ENCODE data around the gene STH.

The STH gene

DNA sequence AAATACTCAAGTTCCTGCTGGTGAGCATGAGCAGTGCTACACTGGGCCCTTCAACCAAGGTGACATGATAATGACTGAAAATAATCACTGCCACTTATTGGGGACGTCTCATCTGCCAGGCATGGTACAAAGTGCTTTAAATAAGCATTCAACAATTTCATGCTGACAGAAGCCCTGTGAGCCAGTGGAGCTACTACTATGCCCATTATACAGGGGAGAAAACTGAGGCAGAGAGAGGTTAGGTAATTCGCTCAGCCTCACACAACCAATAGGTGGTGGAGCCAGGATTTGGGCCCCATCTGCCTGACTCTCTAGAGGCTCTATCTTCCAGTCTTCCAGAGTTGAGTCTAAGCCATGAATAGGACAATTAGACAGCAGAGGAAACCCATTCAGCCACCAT, 30.3 kb upstream of the STH start:
- no peak for DNase-seq

DNA sequence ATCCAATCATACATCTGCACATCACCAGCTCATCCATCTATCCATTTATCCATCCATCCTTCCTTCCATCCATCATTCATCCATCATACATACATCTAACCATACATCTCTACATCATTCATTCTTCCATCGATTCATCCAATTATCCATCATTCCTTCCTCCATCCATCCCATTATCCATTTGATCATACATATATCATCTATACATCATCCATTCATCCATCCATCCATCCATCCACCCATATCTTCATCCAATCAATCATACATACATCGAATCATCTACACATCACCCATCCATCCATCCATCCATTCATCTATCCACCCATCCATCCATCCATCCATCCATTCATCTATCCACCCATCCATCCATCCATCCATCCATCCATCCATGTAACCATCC, 29.3 kb upstream of the STH start:
- DNase-seq = no peak

DNA sequence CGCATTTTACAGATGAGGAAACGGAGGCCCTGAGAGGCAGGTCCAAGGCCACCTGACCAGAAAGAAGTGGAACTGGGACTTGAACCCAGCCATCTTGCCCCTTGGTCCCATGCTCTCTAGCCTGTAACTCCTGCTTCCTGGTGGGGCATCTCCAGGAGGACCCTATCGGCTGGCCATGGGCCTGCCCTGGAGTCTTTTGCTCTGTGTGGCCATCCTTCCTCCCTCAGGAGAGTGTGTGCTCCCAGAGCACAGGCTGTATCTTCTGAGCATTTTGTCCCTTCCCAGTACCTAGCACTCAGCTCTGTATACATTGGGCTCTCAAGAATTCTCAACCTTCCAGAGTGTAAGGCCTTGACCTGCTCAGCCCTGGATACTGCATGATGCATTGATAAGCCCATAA, 28.4 kb upstream of the STH start:
- DNase-seq = no peak

DNA sequence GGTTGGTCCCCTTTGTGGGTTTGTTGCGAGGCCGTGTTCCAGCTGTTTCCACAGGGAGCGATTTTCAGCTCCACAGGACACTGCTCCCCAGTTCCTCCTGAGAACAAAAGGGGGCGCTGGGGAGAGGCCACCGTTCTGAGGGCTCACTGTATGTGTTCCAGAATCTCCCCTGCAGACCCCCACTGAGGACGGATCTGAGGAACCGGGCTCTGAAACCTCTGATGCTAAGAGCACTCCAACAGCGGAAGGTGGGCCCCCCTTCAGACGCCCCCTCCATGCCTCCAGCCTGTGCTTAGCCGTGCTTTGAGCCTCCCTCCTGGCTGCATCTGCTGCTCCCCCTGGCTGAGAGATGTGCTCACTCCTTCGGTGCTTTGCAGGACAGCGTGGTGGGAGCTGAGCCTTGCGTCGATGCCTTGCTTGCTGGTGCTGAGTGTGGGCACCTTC, 27.3 kb upstream of the STH start:
- no peak for DNase-seq

DNA sequence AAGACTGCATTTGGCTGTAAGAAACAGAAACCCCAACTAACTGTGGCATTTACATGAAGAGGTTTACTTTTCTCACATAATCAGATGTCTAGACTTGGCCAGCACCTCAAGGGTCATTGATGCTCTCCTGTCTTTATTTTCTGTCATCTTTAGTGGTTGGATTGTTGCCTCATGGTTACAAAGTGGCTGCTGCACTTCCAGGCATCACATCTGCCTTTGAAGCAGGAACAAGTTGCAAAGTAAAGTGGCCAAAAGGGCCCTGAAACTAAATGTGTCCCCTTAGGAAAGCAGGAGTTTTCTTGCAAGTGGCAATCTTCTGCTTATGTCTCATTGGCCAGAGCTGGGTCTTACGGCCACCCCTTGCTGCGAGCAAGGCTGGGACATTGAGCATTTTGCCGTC, 26.5 kb upstream of the STH start:
- no peak for DNase-seq

GRCh38 chr17:45973099-45973780, 25.8 kb upstream of the STH start:
- no peak for DNase-seq

GRCh38 chr17:45973946-45974859, 24.8 kb upstream of the STH start:
- DNase-seq = no peak

- no peak for DNase-seq
Observed at GRCh38 chr17:45974916-45975630, 24.0 kb upstream of the STH start.

- no peak for DNase-seq
Observed at GRCh38 chr17:45975640-45976295, 23.3 kb upstream of the STH start.

DNA sequence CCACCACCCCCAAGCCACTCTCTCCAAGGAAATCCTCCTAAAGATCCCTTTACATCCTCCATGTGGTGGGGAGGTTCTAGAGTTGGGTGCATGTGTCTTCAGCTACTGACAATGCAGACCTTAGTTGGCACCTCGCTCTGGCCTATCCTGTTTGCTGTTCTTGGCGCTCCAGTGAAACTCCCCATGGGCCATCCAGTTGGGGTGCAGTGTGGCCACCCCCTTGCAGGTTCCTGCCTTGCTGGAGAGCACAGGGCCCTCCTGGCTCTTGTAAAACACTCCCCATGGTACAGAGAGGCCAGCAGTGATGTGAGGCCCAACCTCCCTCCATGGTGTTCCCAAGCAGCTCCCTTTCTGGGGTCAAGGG, 22.7 kb upstream of the STH start:
- no peak for DNase-seq

DNA sequence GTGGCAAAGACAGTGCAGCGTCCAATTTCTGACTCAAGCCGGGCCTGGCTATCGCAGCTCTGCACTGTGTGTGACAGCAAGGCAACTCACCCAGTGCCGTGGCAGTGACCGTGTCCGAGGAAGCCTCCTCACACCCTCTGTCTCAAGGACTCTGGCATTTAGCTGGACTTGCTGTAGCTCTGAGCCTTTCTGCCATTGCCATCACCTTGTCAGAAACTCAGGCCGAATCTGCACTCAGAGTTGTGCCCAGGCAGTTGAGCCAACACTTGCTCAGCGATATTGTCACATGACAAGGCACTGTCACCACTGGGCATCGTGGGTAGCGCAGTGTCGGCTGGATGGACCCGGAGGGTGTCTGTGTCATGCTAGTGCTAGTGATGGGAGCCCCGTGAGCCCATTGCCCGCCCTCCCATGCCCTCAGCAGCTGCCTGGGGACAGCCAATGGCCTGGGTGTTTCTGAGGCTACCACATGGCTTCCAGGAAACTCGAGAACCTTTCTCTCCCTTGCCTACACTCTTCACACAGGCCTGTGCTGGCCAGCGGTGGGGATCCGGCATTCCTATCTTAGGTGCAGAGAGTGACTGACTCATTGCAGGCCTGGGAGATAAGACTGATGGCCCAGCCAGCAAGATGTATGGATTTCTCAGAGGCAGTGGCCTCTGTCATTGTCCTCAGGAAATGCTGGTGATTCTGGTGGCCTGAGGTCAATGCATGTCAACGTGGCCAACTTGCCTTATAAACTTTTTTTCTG, 22.1 kb upstream of the STH start:
- no peak for DNase-seq

- no peak for DNase-seq
Observed at GRCh38 chr17:45977506-45977824, 21.6 kb upstream of the STH start.

DNA sequence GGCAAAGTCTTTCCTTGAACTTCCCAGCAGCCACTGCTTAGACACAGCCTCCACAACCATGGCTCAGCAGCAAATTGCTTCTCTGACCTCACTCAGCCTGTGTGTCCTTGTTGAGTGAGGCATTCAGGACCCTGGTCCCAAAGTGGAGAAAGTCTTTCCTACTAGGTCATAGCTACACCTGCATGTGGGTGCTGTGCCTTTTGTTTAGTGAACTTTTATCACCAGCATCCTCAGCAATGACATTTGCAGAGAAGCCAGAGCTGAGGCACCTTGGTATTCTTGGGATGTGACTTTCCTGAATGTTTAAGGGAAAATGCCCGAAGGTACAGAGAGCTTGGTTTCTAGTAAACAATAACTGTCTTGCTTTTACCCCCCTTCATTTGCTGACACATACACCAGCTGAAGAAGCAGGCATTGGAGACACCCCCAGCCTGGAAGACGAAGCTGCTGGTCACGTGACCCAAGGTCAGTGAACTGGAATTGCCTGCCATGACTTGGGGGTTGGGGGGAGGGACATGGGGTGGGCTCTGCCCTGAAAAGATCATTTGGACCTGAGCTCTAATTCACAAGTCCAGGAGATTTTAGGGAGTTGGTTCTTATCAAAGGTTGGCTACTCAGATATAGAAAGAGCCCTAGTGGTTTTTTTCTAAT, 20.9 kb upstream of the STH start:
- DNase-seq = no peak

- no peak for DNase-seq
Observed at GRCh38 chr17:45979137-45979536, 19.9 kb upstream of the STH start.

- no peak for DNase-seq
Observed at GRCh38 chr17:45980855-45981254, 18.2 kb upstream of the STH start.

DNA sequence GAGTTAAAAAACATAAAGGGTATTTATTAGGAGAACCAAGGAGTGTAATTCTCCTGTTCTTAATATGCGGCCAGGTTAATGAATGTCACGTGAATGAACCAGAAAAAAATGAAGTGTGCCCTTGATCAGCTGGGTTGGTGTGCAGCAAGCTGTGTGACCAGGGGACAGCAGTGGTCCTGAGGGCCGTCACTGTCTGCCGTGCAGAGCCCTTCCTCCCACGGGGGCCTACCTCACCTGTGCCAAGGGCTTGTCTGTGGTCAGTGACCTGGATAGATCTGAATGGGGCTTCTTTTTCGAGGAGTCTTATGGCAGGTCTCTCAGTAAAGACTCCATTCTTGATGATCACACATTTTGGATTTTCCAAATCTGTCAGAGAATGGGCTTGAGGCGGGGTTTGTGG, 17.7 kb upstream of the STH start:
- no peak for DNase-seq

- no peak for DNase-seq
Observed at GRCh38 chr17:45982791-45983613, 16.0 kb upstream of the STH start.

DNA sequence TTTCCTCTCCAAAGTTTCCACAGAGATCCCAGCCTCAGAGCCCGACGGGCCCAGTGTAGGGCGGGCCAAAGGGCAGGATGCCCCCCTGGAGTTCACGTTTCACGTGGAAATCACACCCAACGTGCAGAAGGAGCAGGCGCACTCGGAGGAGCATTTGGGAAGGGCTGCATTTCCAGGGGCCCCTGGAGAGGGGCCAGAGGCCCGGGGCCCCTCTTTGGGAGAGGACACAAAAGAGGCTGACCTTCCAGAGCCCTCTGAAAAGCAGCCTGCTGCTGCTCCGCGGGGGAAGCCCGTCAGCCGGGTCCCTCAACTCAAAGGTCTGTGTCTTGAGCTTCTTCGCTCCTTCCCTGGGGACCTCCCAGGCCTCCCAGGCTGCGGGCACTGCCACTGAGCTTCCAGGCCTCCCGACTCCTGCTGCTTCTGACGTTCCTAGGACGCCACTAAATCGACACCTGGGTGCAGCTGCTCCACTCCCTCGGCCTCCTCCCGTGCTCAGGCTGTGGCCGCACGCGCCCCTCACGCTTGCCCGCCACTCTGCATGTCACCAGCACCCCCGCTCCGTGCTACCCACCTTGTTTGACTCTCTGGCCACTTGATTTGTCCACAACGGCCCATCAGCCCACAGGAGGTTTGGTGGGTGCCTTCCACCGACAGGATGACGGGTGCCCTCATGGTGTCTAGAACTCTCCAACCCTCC, 15.3 kb upstream of the STH start:
- DNase-seq = no peak

DNA sequence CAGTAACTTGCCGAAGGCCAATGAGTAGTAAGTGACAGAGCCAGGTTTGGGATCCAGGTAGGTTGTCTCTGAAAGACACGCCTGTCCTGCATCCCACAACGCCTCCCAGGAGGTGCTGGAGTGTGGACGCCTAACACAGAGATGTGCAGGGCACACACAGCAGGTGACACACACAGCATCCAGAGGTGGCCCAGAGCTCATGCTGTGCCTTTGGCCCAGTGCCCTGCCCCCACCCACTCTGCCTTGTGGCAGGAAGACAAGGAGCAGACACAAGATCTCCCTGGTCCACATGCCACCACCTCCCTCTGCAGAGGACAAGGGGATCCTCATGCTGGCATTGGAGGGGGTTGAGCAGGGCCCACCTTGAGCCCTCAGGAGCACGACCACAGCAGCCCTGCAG, 14.7 kb upstream of the STH start:
- DNase-seq = no peak

DNA sequence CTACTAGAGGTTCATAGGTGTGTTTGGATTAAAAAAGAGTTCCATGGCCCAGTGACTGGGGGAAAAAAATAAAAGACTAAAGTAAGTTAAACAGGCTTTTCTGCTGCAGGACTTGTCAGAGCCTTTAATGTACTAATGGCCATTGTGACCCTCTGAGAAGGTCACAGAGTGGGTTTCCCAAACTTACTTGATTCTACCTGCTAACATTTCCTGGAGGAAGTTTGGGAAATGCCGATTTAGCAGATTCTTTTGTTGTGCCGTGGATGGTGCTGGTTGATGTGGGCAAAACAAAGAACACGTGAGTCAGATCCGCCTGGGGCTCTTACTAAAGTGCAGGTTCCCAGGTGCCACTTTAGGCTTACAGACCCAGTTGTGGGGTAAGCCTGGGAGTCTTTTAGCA, 13.6 kb upstream of the STH start:
- no peak for DNase-seq

DNA sequence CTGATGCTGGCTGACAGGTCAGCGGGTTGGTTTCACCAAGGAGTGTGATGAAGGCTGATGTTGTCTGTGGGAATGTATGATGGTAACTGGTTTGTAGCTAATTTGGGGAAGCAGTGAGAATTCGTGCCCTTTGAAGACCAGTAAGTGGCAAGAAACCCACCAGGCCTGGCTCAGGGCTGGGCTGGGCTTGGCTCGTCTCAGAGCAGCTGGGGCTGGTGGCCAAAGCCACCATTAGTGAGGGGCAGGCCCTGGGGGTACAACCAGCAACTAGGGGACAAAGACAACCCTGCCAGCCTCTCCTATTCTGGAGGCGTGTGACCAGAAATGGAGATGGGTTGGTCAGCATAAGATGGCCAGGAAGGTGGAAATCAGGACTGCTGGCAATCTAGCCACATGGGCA, 13.0 kb upstream of the STH start:
- DNase-seq = no peak
